ENCODE measurements around the gene SLX4IP. TPM values are rescaled to one million over a fixed set of nuclear protein-coding genes. Genes with fewer than 3 reads are reported as not detected.

SLX4IP gene
- total RNA-seq, 1 experiment from 2014 or later, result 11.1 TPM

DNA sequence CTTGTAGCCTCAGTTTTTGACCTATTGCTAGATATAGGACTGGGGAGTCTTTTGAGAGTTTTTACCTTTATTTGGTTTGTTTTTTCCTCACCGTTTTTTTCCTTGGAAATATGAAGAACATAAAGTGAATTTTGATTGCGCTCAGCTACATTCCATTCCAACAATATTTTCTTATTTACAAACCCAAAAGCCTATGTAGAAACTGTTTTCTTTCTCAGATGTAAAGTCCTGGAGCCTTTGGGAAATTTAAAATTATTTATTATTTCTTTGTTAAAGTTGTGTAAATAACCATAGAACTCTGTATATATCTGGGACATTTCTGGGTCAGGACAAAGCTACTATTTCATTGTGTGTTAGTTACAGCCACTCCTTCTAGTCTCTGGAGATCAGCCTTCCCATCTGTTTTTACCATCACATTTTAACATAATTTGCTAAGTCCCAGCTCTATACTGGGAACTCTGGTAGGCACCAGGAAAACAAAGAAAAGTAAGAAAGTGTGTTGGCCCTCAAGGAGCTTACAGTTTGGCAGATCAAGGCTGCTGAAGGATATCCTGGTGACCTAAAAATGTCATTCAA, 169.8 kb downstream of the SLX4IP start:
- ChIA-PET CTCF (no interaction called here), RAD21 (ENCODE audit: low non-redundant PET in 1 of 2, low total read pairs in 2 of 2, uncharacterized antibody in 2 of 2, unreplicated experiment in 2 of 2) (no interaction called here), POLR2A (no interaction called here)
- peak overlapping the region; percentile 39 for H3K27ac ChIP-seq (ENCODE audit: low read depth, low read length)
- no peaks in the 10 kb centered on the region for H3K9me2 ChIP-seq (ENCODE audit: insufficient read depth)
- H3K36me3 ChIP-seq (ENCODE audit: control insufficient read depth in 1 of 2, insufficient read depth in 2 of 2, low read length in 2 of 2), result no peaks in the 10 kb centered on the region; a peak in 1 of 4 replicates
- TF ChIP-seq ZNF274 (IDR thresholded peaks at IDR 0.05; ENCODE audit: low read depth, low read length) (no peak), RAD21 (IDR thresholded peaks at IDR 0.05; ENCODE audit: low read depth) (no peak), POLR2A (IDR thresholded peaks at IDR 0.05; ENCODE audit: borderline replicate concordance, extremely low read depth, insufficient read depth, insufficient read length) (no peak), FOSL1 (IDR thresholded peaks at IDR 0.05; ENCODE audit: low read depth) (no peak), EZH2phosphoT487 (IDR thresholded peaks at IDR 0.05; ENCODE audit: borderline replicate concordance) (no peak), TCF7L2 (IDR thresholded peaks at IDR 0.05; ENCODE audit: borderline replicate concordance, extremely low read depth, insufficient read depth, insufficient read length) (no peak), ELF1 (IDR thresholded peaks at IDR 0.05; ENCODE audit: borderline replicate concordance, low read depth) (no peak), EZH2 (IDR thresholded peaks at IDR 0.05) (no peak)
- TF ChIP-seq, protein P1, sequence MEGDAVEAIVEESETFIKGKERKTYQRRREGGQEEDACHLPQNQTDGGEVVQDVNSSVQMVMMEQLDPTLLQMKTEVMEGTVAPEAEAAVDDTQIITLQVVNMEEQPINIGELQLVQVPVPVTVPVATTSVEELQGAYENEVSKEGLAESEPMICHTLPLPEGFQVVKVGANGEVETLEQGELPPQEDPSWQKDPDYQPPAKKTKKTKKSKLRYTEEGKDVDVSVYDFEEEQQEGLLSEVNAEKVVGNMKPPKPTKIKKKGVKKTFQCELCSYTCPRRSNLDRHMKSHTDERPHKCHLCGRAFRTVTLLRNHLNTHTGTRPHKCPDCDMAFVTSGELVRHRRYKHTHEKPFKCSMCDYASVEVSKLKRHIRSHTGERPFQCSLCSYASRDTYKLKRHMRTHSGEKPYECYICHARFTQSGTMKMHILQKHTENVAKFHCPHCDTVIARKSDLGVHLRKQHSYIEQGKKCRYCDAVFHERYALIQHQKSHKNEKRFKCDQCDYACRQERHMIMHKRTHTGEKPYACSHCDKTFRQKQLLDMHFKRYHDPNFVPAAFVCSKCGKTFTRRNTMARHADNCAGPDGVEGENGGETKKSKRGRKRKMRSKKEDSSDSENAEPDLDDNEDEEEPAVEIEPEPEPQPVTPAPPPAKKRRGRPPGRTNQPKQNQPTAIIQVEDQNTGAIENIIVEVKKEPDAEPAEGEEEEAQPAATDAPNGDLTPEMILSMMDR (IDR thresholded peaks at IDR 0.05 in 2 of 3, conservative IDR thresholded peaks at IDR 0.05 in 1 of 3; ENCODE audit: borderline replicate concordance in 1 of 3, insufficient read depth in 1 of 3, low read depth in 2 of 3, low read length in 2 of 3), result no peak
- peak overlapping the region; percentile 54 for H3K4me2 ChIP-seq (ENCODE audit: low read length)
- DNase-seq (ENCODE audit: low read depth, low spot score), result no peak
- no peak overlapping the region for H3K9ac ChIP-seq (ENCODE audit: low read length)
- H3K79me2 ChIP-seq (ENCODE audit: insufficient read depth, low read length), result no peaks in the 10 kb centered on the region
- no peaks in the 10 kb centered on the region for H4K20me1 ChIP-seq (ENCODE audit: insufficient read depth)
- BruUV-seq (replicated peaks), result no TSS peak
- H3K27me3 ChIP-seq (ENCODE audit: insufficient read depth, low read length), result no peaks in the 10 kb centered on the region
- H3K9me3 ChIP-seq (ENCODE audit: control insufficient read depth in 1 of 2, insufficient read depth in 1 of 2, low read depth in 1 of 2, low read length in 2 of 2), result no peaks in the 10 kb centered on the region
- ATAC-seq, result no peak
- peaks cover 19 to 30% of the 10 kb centered on the region in 2 experiments for H3K4me1 ChIP-seq (ENCODE audit: control insufficient read depth in 1 of 2, insufficient read depth in 2 of 2, low read length in 2 of 2)
- no peak overlapping the region for H3K4me3 ChIP-seq (replicated peaks in 1 of 2; ENCODE audit: low read depth in 1 of 2, low read length in 2 of 2)
- intact Hi-C loops (cut with micrococcal nuclease), result no loop called here
- no peak overlapping the region for H2AFZ ChIP-seq (ENCODE audit: low read depth, low read length, poor library complexity, severe bottlenecking)

All from HCT116 (cell line).